Choroid plexus epithelial cell (primary cell): ENCODE results near the gene CPA4.

Experiments
- DNase-seq: peaks from one replicate; pipeline ENCODE4 v3.0.0-alpha.2; 2010; ENCODE audit warnings: low read depth
- H3K4me3 ChIP-seq: 2 replicates; pipeline ENCODE4 v1.5.1; 2011; ENCODE audit warnings: low read depth, mild to moderate bottlenecking, control low read depth, low read length, moderate library complexity
- TF ChIP-seq, protein P1 (sequence below): conservative IDR thresholded peaks from 2 replicates; pipeline ENCODE4 v1.5.1; 2011; ENCODE audit warnings: low read depth, mild to moderate bottlenecking, control low read depth, inconsistent platforms, low read length, moderate library complexity

CPA4 gene

DNA sequence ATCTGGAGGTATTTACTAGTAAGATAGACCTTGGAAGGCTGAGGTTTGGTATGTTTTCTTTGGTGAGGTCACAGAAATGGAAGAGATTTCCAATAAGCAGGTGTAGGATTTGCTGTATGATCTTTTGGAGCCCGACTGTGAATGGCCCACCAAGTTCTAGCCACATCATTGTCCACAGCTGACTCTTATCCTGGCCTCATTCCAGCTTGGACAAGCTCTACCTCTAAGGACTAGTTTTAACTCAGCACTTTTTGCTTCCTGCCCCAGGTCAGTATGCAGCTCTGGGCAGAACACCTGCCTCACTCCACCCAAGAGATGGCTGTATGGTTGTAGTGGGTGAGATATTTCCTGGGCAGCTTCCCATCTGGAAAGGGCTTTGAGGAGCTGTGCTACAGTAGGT is 6.1 kb upstream of the CPA4 start:
- TF ChIP-seq, protein P1, sequence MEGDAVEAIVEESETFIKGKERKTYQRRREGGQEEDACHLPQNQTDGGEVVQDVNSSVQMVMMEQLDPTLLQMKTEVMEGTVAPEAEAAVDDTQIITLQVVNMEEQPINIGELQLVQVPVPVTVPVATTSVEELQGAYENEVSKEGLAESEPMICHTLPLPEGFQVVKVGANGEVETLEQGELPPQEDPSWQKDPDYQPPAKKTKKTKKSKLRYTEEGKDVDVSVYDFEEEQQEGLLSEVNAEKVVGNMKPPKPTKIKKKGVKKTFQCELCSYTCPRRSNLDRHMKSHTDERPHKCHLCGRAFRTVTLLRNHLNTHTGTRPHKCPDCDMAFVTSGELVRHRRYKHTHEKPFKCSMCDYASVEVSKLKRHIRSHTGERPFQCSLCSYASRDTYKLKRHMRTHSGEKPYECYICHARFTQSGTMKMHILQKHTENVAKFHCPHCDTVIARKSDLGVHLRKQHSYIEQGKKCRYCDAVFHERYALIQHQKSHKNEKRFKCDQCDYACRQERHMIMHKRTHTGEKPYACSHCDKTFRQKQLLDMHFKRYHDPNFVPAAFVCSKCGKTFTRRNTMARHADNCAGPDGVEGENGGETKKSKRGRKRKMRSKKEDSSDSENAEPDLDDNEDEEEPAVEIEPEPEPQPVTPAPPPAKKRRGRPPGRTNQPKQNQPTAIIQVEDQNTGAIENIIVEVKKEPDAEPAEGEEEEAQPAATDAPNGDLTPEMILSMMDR = no peak
- no peak overlapping the region for H3K4me3 ChIP-seq
- peak; percentile 49 for DNase-seq

DNA sequence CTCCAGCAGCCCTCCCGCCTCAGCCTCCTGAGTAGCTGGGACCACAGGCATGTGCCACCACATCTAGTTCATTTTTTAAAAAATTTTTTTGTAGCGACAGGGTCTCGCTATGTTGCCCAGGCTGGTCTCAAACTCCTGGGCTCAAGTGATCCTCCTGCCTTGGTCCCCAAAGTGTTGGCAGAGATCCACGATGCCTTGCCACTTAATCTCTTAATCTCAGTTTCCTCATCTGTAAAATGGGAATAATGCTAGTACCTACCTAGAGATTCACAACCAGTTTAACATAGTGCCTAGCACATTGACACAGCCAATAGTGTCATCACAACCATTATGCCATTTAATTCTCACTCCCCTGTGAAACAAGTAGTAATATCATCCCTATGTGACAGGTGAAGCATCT is 4.8 kb upstream of the CPA4 start:
- DNase-seq = no peak
- H3K4me3 ChIP-seq = no peak overlapping the region
- TF ChIP-seq, protein P1 = no peak

DNA sequence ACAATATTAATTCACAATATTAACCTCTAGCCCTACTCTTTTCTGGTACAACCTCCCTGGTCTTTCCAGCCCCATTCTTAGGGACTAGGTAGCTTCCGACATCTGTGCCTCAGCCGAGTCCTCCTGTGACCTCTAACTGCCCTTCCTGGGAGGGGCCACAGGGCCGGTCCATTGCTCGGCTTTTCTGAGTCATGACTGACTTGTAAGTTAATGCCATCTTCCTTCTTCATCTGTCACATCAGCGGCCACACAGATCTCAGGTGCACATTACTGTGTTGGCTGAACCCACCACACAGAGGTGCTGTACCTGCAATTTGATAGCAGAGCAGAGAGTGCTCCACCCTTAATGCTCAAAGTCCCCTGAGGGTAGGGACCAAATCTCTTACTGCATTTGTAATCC is 4.1 kb upstream of the CPA4 start:
- TF ChIP-seq, protein P1 = no peak
- H3K4me3 ChIP-seq = no peak overlapping the region
- DNase-seq = no peak

DNA sequence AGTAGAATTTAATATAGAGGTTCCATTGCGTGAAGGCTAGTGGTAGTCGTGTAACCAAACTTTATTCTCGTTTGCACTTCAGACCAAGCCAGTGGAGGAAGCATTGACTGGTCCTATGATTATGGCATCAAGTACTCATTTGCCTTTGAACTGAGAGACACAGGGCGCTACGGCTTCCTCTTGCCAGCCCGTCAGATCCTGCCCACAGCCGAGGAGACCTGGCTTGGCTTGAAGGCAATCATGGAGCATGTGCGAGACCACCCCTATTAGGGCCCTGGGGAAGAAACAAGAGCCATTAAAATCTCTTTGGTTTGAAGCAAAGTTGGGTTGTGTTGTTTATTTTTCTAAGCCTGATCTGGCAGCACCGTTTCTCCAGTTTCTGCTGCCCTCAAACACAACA is 3.5 kb upstream of the CPA4 start:
- DNase-seq = no peak
- no peak overlapping the region for H3K4me3 ChIP-seq
- TF ChIP-seq, protein P1 = no peak

DNA sequence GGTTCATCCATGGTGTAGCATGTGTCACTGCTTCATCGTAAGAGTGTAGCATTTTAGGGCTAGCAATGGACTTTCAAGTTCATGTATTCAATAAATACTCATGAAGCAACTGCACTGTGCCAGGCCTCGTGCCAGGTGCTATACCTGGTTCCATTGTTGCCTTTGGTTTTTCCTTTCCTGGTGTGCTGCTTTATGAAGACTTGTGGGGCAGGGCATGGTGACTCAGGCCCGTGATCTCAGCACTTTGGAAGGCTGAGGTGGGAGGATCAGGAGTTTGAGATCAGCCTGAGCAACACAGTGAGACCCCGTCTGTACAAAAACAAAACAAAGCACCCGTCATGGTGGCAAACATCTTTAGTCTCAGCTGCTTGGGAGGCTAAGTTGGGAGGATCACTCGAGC is 2.2 kb upstream of the CPA4 start:
- peak; percentile 75 for DNase-seq
- TF ChIP-seq, protein P1 = no peak
- H3K4me3 ChIP-seq = no peak overlapping the region

DNA sequence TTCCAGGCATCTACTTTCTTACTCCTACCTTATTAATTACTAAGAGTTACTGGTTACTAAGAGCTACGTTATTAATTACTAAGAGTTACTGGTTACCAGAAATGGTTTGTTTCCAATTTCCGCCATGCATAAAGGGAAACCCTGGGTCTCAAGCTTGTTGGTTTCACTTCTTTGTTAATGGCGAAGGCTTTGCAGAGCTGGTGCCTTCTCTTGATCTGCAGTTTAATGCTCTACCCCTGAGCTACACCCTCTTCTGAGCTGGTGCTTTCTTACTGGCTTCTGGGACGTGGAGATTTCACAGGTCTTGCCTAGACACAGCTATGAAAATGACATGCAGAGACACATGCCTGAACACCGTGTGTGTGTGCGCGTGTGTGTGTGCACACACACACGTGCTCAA is 560 bp downstream of the CPA4 start:
- H3K4me3 ChIP-seq = peak overlapping the region; percentile 15
- DNase-seq = no peak
- TF ChIP-seq, protein P1 = no peak

DNA sequence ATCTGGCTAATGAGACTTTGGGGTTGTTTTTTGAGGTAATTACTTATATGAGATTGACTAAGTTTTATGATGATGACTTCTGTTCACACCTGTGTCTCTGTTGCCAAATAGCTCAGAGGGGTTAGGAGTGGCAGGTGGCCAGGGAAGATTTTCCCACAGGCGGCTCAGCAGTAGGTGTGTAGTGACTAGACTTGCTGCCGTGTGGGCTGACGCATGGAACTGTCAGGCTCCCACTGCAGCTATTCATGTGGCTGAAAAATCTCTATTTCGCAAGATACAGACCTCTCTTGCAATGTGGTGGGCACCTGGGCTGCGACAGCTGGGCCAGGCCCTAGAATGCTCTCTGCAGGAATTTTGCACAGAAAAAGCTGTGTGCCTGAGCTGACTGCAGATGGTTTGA is 1.4 kb downstream of the CPA4 start:
- peak; percentile 67 for DNase-seq

More for the DNA sequence above, 1.4 kb downstream of the CPA4 start:
- no peak overlapping the region for H3K4me3 ChIP-seq
- TF ChIP-seq, protein P1 = no peak
